AG09319 (cell line): Measurements from ENCODE around the gene VPS16.

Experiments
- DNase-seq: peaks from one replicate; pipeline ENCODE4 v3.0.0-alpha.2; 2010; ENCODE audit warnings: low read depth; ENCODE audit errors: extremely low read depth
- CTCF ChIP-seq: IDR thresholded peaks from 2 replicates; pipeline ENCODE4 v1.5.1; 2011; ENCODE audit warnings: low read depth, mild to moderate bottlenecking, inconsistent platforms, low read length, moderate library complexity

VPS16 gene

GRCh38 chr20:2837221-2837960 lies 3.2 kb upstream of the VPS16 start:
- no peak for TF ChIP-seq CTCF
- no peak for DNase-seq

- TF ChIP-seq CTCF: no peak
- no peak for DNase-seq
Measured at GRCh38 chr20:2838170-2838797, 2.3 kb upstream of the VPS16 start.

GRCh38 chr20:2838847-2839671 lies 1.5 kb upstream of the VPS16 start:
- no peak for TF ChIP-seq CTCF
- no peak for DNase-seq

GRCh38 chr20:2839732-2840137 lies 810 bp upstream of the VPS16 start:
- DNase-seq: no peak
- no peak for TF ChIP-seq CTCF

GRCh38 chr20:2840967-2841531 lies 504 bp downstream of the VPS16 start:
- TF ChIP-seq CTCF: no peak

GRCh38 chr20:2845607-2846006 lies 5.1 kb downstream of the VPS16 start:
- no peak for DNase-seq
- no peak for TF ChIP-seq CTCF

More at GRCh38 chr20:2840967-2841531, 504 bp downstream of the VPS16 start:
- DNase-seq: peak; percentile 34
